Measurements from ENCODE around the gene CLDN7.

CLDN7 gene

GRCh38 chr17:7237266-7237760 lies 25.0 kb downstream of the CLDN7 start:
- no peak for DNase-seq (ENCODE audit: low spot score)

- no peak for DNase-seq (ENCODE audit: low spot score)
These were observed 25.5 kb downstream of the CLDN7 start for GRCh38 chr17:7236808-7237207.

DNA sequence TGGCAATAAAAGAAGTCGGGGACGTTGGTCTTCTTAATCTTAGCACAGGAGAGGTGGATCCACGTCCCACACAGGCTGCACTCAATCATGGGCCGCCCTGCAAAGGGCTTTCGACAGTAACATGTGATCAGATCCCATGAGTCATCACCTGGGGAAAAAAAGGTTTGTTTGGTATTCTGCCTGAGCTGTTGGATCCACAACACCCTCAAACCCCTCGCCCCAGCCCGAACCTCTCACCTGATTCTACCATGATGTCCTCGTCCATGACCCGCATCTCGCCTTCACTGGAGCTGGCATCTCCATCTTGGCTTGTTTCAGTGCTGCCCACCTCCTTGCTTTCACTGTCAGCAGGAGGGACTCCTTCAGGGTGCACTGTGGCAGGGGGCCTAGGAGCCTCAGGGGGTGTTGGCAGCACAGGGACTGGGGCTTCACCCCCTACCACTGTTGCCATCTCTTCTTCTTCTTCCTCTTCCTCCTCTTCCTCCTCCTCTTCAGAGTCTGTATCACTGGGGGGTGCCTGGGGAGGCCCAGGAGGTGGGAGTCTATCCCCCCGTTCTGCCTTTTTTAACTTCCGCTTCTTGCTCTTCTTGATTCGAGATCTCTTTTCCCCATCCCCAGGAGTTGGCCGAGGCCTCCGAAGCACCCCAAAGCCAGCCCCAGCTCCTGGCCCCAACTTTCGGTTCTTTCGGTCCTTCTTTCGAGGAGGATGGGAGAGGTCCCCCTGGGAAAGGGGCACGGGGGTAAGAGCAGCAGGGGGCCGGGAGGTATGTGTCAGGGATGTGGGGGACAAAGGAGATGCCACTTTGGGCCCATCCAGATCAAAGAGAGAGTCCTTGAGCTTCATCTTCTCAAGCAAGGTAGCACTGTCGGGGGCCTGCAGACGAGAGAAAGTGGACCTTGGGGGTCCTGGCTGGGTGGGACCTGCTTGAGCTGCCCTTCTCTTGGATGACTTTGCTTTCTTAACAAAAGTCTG lies 26.3 kb downstream of the CLDN7 start:
- DNase-seq (ENCODE audit: low spot score) = peak; percentile 35

DNA sequence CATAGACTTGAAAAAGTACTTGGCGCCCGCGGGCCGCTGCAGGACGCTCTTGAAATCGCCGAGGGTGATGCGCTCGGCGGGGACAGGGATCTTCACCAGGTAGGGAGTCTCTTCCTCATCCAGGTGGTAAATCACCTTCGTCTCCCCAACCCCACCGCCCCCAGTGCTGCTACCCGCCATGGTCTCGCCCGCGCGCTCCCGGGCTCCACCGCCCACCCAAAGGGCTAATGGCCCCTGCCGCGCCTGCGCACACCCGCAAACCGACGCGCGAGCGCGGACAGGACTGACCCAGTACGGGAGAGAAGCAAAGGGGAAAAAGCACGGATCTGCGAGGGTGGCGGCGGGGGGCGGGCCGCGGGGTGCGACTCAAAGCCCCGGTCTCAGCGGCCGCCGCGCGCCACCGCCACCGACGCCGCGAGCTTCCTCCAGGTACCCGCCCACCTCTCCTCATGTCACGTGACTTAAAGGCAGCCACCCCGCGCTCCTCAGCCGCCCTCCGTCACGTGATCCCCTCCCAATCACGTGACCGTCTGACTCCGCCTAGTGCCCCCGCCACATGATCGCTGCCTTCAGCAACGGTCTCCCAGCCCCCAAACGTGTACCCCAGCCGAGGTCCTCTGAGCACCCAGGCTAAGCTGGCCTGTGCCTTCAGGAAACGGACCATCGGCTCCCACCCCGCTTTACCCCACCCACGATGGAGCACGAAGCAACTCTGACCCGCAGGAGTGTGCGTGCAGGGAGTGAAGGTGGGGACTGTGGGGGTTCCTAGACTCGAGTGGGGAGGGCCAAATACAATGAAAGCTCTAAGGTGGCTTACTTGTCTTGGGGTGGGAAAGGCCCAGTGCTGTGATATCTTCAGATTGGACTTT lies 28.0 kb downstream of the CLDN7 start, which contains the start of gene DVL2:
DVL2 (minus strand) TSS at position 435 of the 869 bp plus-strand sequence; CDS start at position 180, 255 bp downstream.
- peak; percentile 97 for DNase-seq (ENCODE audit: low spot score)

GRCh38 chr17:7233701-7234082 lies 28.6 kb downstream of the CLDN7 start:
- DNase-seq (ENCODE audit: low spot score) = no peak

- DNase-seq (ENCODE audit: low spot score) = no peak
These were observed 30.2 kb downstream of the CLDN7 start for GRCh38 chr17:7232114-7232513.

- DNase-seq (ENCODE audit: low spot score) = no peak
These were observed 32.8 kb downstream of the CLDN7 start for GRCh38 chr17:7229504-7229903.

- DNase-seq (ENCODE audit: low spot score) = no peak
These were observed 33.4 kb downstream of the CLDN7 start for GRCh38 chr17:7228920-7229319.

- no peak for DNase-seq (ENCODE audit: low spot score)
These were observed 35.3 kb downstream of the CLDN7 start for GRCh38 chr17:7226721-7227710.

- DNase-seq (ENCODE audit: low spot score) = no peak
These were observed 36.5 kb downstream of the CLDN7 start for GRCh38 chr17:7225711-7226331.

DNA sequence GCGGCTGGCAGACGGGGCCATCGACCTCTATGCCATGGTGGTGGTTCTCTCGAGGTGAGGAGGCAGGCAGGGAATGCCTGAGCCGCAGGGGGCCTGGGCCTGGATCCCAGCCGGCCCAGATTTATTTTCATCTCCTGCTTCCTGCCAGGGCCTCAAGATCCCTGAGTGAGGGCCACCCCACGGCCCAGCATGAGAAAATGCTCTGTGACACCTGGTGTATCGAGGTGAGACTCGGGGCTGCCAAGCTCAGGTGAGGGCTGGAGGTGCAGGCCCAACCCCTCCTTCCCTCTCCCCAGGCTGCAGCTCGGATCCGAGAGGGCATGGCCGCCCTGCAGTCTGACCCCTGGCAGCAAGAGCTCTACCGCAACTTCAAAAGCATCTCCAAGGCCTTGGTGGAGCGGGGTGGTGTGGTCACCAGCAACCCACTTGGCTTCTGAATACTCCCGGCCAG lies 37.6 kb downstream of the CLDN7 start:
- no peak for DNase-seq (ENCODE audit: low spot score)

GRCh38 chr17:7224110-7224509 lies 38.2 kb downstream of the CLDN7 start:
- no peak for DNase-seq (ENCODE audit: low spot score)

DNA sequence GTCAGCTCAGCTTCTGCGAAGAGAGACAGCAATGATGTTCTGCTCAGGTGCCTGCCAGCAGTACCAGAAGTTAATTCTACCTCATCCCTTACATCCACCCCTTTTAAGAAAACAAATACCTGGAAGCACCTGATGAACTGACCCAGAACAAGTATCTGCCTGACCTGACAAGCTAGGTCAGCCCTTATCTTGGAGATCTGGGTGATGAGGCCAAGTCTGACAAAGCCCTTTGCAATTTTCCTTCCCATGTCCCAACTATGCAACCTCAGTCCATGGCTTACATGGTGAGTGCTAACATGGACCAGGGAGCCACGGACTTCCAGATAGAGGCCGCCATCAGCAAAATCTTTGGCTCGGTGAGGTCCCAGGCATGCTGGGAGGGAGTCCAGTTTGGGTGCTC lies 38.9 kb downstream of the CLDN7 start:
- no peak for DNase-seq (ENCODE audit: low spot score)

GRCh38 chr17:7222972-7223292 lies 39.3 kb downstream of the CLDN7 start:
- peak; percentile 59 for DNase-seq (ENCODE audit: low spot score)

DNA sequence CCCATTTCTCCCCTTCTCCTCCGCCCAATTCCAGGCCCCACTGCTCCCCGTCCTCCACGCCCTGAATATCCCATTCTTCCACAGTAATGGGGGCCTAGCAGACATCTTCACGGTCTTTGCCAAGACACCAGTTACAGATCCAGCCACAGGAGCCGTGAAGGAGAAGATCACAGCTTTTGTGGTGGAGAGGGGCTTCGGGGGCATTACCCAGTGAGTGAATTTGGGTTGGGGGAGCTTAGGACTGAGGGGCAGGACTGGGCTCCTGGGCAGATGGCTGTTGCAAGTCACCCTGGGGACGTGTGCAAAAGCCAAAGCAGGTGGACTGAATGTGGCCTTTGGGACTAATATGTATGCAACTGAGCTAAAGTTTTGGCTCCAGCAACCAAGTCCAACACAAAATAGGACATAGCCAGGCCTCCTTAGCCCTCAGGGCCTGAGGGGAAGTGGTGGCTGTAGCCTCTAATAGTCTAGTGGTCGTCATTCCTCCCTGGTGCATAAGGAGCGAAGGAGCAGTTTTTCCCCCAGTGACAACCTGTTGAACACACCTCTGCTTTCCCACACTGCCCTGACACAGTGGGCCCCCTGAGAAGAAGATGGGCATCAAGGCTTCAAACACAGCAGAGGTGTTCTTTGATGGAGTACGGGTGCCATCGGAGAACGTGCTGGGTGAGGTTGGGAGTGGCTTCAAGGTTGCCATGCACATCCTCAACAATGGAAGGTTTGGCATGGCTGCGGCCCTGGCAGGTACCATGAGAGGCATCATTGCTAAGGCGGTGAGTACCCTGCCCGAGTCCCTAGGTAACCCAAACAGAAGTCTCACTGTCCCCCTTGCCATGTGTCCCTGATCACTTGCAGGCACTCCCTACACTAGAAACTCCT lies 39.9 kb downstream of the CLDN7 start:
- peak; percentile 28 for DNase-seq (ENCODE audit: low spot score)

- no peak for DNase-seq (ENCODE audit: low spot score)
These were observed 40.8 kb downstream of the CLDN7 start for GRCh38 chr17:7221278-7222092.

DNA sequence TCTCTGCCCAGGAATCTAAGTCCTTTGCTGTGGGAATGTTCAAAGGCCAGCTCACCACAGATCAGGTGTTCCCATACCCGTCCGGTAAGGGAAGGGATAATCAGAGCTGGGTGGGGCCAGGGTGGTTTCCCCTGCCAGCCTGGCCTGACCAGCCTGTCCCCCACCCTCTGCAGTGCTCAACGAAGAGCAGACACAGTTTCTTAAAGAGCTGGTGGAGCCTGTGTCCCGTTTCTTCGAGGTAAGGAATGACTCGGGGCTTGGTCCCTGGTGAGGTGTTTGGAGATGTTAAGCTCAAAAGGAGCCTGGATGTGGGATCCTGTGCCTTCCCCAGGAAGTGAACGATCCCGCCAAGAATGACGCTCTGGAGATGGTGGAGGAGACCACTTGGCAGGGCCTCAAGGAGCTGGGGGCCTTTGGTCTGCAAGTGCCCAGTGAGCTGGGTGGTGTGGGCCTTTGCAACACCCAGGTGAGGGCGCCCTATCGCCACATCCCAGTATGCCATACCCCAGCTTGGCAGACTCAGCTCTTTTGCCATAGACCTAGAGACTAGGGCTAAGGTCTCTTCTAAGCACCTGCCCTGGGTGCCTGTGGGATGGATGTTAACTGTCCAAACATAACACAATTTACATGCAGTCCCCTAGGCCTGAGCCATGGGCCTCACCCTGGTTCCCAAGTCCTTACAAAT lies 41.5 kb downstream of the CLDN7 start:
- peak; percentile 70 for DNase-seq (ENCODE audit: low spot score)

Measured in cerebellar cortex (tissue), 1 donor.